Measurements from ENCODE around the gene CCNL1.

CCNL1 gene

GRCh38 chr3:157145606-157146322 lies 14.2 kb downstream of the CCNL1 start:
- H3K4me1 ChIP-seq (ENCODE audit: insufficient read depth, low read length, severe bottlenecking): peaks cover 43% of the 10 kb centered on the region
- no peaks in the 10 kb centered on the region for H4K20me1 ChIP-seq (ENCODE audit: insufficient read depth, low read length)
- no peak overlapping the region for H3K4me3 ChIP-seq (ENCODE audit: low read depth, low read length, poor library complexity, severe bottlenecking)
- peaks cover 44% of the 10 kb centered on the region for H3F3A ChIP-seq (ENCODE audit: insufficient read depth, low read length)
- no peaks in the 10 kb centered on the region for H3K79me2 ChIP-seq (ENCODE audit: insufficient read depth, low read length)
- no peak for TF ChIP-seq CTCF (IDR thresholded peaks at IDR 0.05; ENCODE audit: low read length)
- TF ChIP-seq EZH2 (IDR thresholded peaks at IDR 0.05; ENCODE audit: borderline replicate concordance, low read length): no peak
- H3K4me2 ChIP-seq (ENCODE audit: low read length): no peak overlapping the region
- H2AFZ ChIP-seq (ENCODE audit: low read length): no peak overlapping the region
- no peaks in the 10 kb centered on the region for H3K9me3 ChIP-seq (ENCODE audit: low read length)
- H3K27me3 ChIP-seq (ENCODE audit: insufficient read depth, low read length): no peaks in the 10 kb centered on the region
- no peaks in the 10 kb centered on the region for H3K9me2 ChIP-seq (ENCODE audit: low read depth, low read length)
- peak overlapping the region; percentile 27 for H3K27ac ChIP-seq (ENCODE audit: low read depth, low read length, poor library complexity, severe bottlenecking)
- peaks cover 77% of the 10 kb centered on the region for H3K36me3 ChIP-seq (ENCODE audit: insufficient read depth, low read length)
- H3K9ac ChIP-seq (ENCODE audit: low read length): no peak overlapping the region

- H3F3A ChIP-seq (ENCODE audit: insufficient read depth, low read length): peaks cover 27% of the 10 kb centered on the region
Measured at GRCh38 chr3:157142315-157142714, 17.6 kb downstream of the CCNL1 start.

GRCh38 chr3:157139938-157140534 lies 19.9 kb downstream of the CCNL1 start:
- Histone ChIP-seq H3K4me2 (ENCODE audit: low read length) (no peak overlapping the region), H3F3A (ENCODE audit: insufficient read depth, low read length) (peaks cover 13% of the 10 kb centered on the region), H3K4me3 (ENCODE audit: low read depth, low read length, poor library complexity, severe bottlenecking) (no peak overlapping the region), H3K9me3 (ENCODE audit: low read length) (no peaks in the 10 kb centered on the region), H3K27ac (ENCODE audit: low read depth, low read length, poor library complexity, severe bottlenecking) (peak overlapping the region; percentile 94), H3K27me3 (ENCODE audit: insufficient read depth, low read length) (no peaks in the 10 kb centered on the region), H2AFZ (ENCODE audit: low read length) (no peak overlapping the region), H3K9me2 (ENCODE audit: low read depth, low read length) (no peaks in the 10 kb centered on the region), H3K4me1 (ENCODE audit: insufficient read depth, low read length, severe bottlenecking) (peaks cover 61% of the 10 kb centered on the region), H3K9ac (ENCODE audit: low read length) (no peak overlapping the region), H4K20me1 (ENCODE audit: insufficient read depth, low read length) (no peaks in the 10 kb centered on the region), H3K36me3 (ENCODE audit: insufficient read depth, low read length) (peaks cover 20% of the 10 kb centered on the region; the same call in 1 of the 2 replicates), H3K79me2 (ENCODE audit: insufficient read depth, low read length) (no peaks in the 10 kb centered on the region)
- TF ChIP-seq EZH2 (IDR thresholded peaks at IDR 0.05; ENCODE audit: borderline replicate concordance, low read length): no peak
- TF ChIP-seq CTCF (IDR thresholded peaks at IDR 0.05; ENCODE audit: low read length): no peak

More at GRCh38 chr3:157142315-157142714, 17.6 kb downstream of the CCNL1 start:
- H3K4me1 ChIP-seq (ENCODE audit: insufficient read depth, low read length, severe bottlenecking): peaks cover 45% of the 10 kb centered on the region
- H2AFZ ChIP-seq (ENCODE audit: low read length): no peak overlapping the region
- H3K9me2 ChIP-seq (ENCODE audit: low read depth, low read length): no peaks in the 10 kb centered on the region
- no peaks in the 10 kb centered on the region for H3K9me3 ChIP-seq (ENCODE audit: low read length)
- H3K4me3 ChIP-seq (ENCODE audit: low read depth, low read length, poor library complexity, severe bottlenecking): no peak overlapping the region
- H3K9ac ChIP-seq (ENCODE audit: low read length): peak overlapping the region; percentile 40; the same call in 1 of the 2 replicates
- no peak for TF ChIP-seq CTCF (IDR thresholded peaks at IDR 0.05; ENCODE audit: low read length)
- H3K79me2 ChIP-seq (ENCODE audit: insufficient read depth, low read length): no peaks in the 10 kb centered on the region
- peak overlapping the region; percentile 36 for H3K4me2 ChIP-seq (ENCODE audit: low read length)
- H3K27ac ChIP-seq (ENCODE audit: low read depth, low read length, poor library complexity, severe bottlenecking): peak overlapping the region; percentile 94
- H4K20me1 ChIP-seq (ENCODE audit: insufficient read depth, low read length): no peaks in the 10 kb centered on the region
- H3K27me3 ChIP-seq (ENCODE audit: insufficient read depth, low read length): no peaks in the 10 kb centered on the region
- peaks cover 42% of the 10 kb centered on the region for H3K36me3 ChIP-seq (ENCODE audit: insufficient read depth, low read length)
